GM12878 (cell line): ENCODE data around the gene MGAT1. TPM values are rescaled to one million over a fixed set of nuclear protein-coding genes. Genes with fewer than 3 reads are reported as not detected.

ENCODE experiments used
- BHLHE40 ChIP-seq, 2 experiments: fragments of 450-650 bp in 1 of 2; IDR thresholded peaks; 2 replicates each; pipeline ENCODE4 v1.6.1; 2011 to 2017; ENCODE audit warnings: low read depth in 2 of 2, borderline replicate concordance in 1 of 2, improper control_type of control experiment in 1 of 2, low read length in 1 of 2, mild to moderate bottlenecking in 1 of 2
- BMI1 ChIP-seq: fragments of 450-650 bp; IDR thresholded peaks from 2 replicates; pipeline ENCODE4 v1.6.1; 2016; ENCODE audit warnings: mild to moderate bottlenecking, moderate library complexity, borderline replicate concordance
- CBX3 ChIP-seq: fragments of 200-600 bp; sonication (generic); IDR thresholded peaks from 2 replicates; pipeline ENCODE4 v1.6.1; 2016; ENCODE audit warnings: low read depth, borderline replicate concordance
- CBX5 ChIP-seq: sonication (generic); IDR thresholded peaks from 2 replicates; pipeline ENCODE4 v1.6.1; 2016; ENCODE audit warnings: low read depth, moderate library complexity, mild to moderate bottlenecking, inconsistent platforms
- E2F4 ChIP-seq: IDR thresholded peaks from 2 replicates; pipeline ENCODE4 v1.6.1; 2012; ENCODE audit warnings: low read depth, low read length, improper control_type of control experiment
- EGR1 ChIP-seq, 2 experiments: IDR thresholded peaks; 1 replicate in 1 of 2; 2 replicates in 1 of 2; pipeline ENCODE4 v1.6.1; 2011 to 2012; ENCODE audit warnings: low read depth in 2 of 2, low read length in 2 of 2, borderline replicate concordance in 1 of 2, mild to moderate bottlenecking in 1 of 2, moderate library complexity in 1 of 2
- IKZF1 ChIP-seq: fragments of 450-650 bp; conservative IDR thresholded peaks from 2 replicates; pipeline ENCODE4 v1.6.1; 2017; ENCODE audit warnings: antibody characterized with exemption, mild to moderate bottlenecking
- IKZF2 ChIP-seq, 2 experiments: fragments of 450-650 bp; IDR thresholded peaks; 2 replicates each; pipeline ENCODE4 v1.6.1; 2017; ENCODE audit warnings: mild to moderate bottlenecking in 2 of 2, moderate library complexity in 2 of 2
- IRF3 ChIP-seq: fragments of 450-650 bp; IDR thresholded peaks from 2 replicates; pipeline ENCODE4 v1.6.1; 2014; ENCODE audit warnings: mild to moderate bottlenecking
- KDM1A ChIP-seq: fragments of 200-600 bp; sonication (generic); IDR thresholded peaks from 2 replicates; pipeline ENCODE4 v1.6.1; 2016; ENCODE audit warnings: borderline replicate concordance
- NKRF ChIP-seq: fragments of 450-650 bp; conservative IDR thresholded peaks from 2 replicates; pipeline ENCODE4 v1.6.1; 2017; ENCODE audit warnings: mild to moderate bottlenecking, moderate library complexity
- POLR2A ChIP-seq: IDR thresholded peaks from 2 replicates; pipeline ENCODE4 v1.6.1; 2011; ENCODE audit warnings: low read depth, mild to moderate bottlenecking, low read length
- SMAD1 ChIP-seq: fragments of 450-650 bp; IDR thresholded peaks from 2 replicates; pipeline ENCODE4 v1.6.1; 2018; ENCODE audit warnings: mild to moderate bottlenecking, low read depth; ENCODE audit not compliant: partially characterized antibody
- TARDBP ChIP-seq: IDR thresholded peaks from 2 replicates; pipeline ENCODE4 v1.6.1; 2016; ENCODE audit warnings: borderline replicate concordance
- TCF3 ChIP-seq: IDR thresholded peaks from 2 replicates; pipeline ENCODE4 v1.6.1; 2012; ENCODE audit warnings: low read depth, mild to moderate bottlenecking, low read length, borderline replicate concordance; ENCODE audit not compliant: insufficient read depth
- ZNF687 ChIP-seq: fragments of 450-650 bp; IDR thresholded peaks from 2 replicates; pipeline ENCODE4 v1.6.1; 2017; ENCODE audit warnings: mild to moderate bottlenecking, moderate library complexity
- polyA plus RNA-seq, 11 experiments: library from polyadenylated mRNA; depleted of rRNA in 4 of 11; unstranded in 6 of 11; stranded (reverse) in 5 of 11; fragments of >200 nt; fragmentation: Nextera tagmentation in 4 of 11; fragmentation: Illumina TruSeq in 1 of 11; extraction: Ambion mirVana in 4 of 11; extraction: Trizol in 1 of 11; gene quantifications; 1 replicate in 1 of 11; 2 replicates in 10 of 11; pipeline versions ENCODE4 v1.2.1 to v1.2.3, GENCODE V29; 2011 to 2016; ENCODE audit warnings: inconsistent platforms in 2 of 11, missing spikeins in 2 of 11, low read depth in 1 of 11
- total RNA-seq, 4 experiments: library from RNA; depleted of rRNA in 3 of 4; stranded (reverse); fragments of >200 nt in 3 of 4; fragmentation: Illumina TruSeq in 1 of 4; extraction: Trizol in 1 of 4; gene quantifications; 2 replicates each; pipeline versions ENCODE4 v1.2.1 to v1.2.3, GENCODE V29; 2013 to 2021

The MGAT1 gene
- total and polyA plus RNA-seq, 10 of the 15 experiments (the other 5 are each of a cell fraction or from before 2014, with no cell fraction given), result 3.1 to 88.4 (median 62.7) TPM

- TF ChIP-seq SMAD1 (peak; percentile 46), POLR2A (peak; percentile 67), KDM1A (no peak), CBX5 (0 out of 2 replicates have a peak, but pooled peaks have one; percentile 35), TARDBP (no peak), NKRF (peak; percentile 76), BHLHE40 (IDR thresholded peaks at IDR 0.05; ENCODE audit: borderline replicate concordance in 1 of 2, low read depth in 2 of 2, low read length in 1 of 2) (peak; percentile 9 to 74; a peak in 2 of 4 replicates), E2F4 (no peak), ZNF687 (no peak; the same call in 1 of the 2 replicates), EGR1 (IDR thresholded peaks at IDR 0.05; ENCODE audit: borderline replicate concordance in 1 of 2, low read depth in 2 of 2, low read length in 2 of 2) (peak in 1 of 2 experiments; percentile 26; a peak in 1 of 3 replicates), CBX3 (no peak), IKZF1 (peak; percentile 55), TCF3 (0 out of 2 replicates have a peak, but pooled peaks have one; percentile 58), BMI1 (no peak), IKZF2 (IDR thresholded peaks at IDR 0.05) (peak in 1 of 2 experiments; percentile 13; a peak in 1 of 4 replicates), IRF3 (no peak)
Observed at GRCh38 chr5:180831139-180832093, 28.8 kb upstream of the MGAT1 start (continued).
